MCF 10A (cell line): Measurements from ENCODE around the gene ICAM2. TPM values are rescaled to one million over a fixed set of nuclear protein-coding genes. Genes with fewer than 3 reads are reported as not detected.

Experiments used
- BruUV-seq: library from RNA; stranded (reverse); fragments of 400-500 nt; replicated peaks from 2 replicates; lab custom pipeline; 2021; lab: Mats Ljungman, UMichigan
- CTCF ChIA-PET: fragments of 300-600 bp; sonication (Branson Sonifier 250); formaldehyde crosslinking; extraction: SDS; loops from one replicate; lab custom pipeline; 2021; ENCODE audit warnings: antibody characterized with exemption, inconsistent platforms; lab: Yijun Ruan, JAX
- POLR2A ChIA-PET: fragments of 300-600, 350-650 bp; sonication (Branson Sonifier 250); formaldehyde crosslinking; extraction: SDS; loops from one replicate; lab custom pipeline; 2020; ENCODE audit warnings: antibody characterized with exemption, inconsistent platforms; lab: Yijun Ruan, JAX
- DNase-seq: peaks from one replicate; pipeline ENCODE4 v3.0.0-alpha.2; 2018; ENCODE audit not compliant: unreplicated experiment
- H3K27ac Mint-ChIP-seq: one replicate; pipeline ENCODE4 v1.8.0; 2022; ENCODE audit warnings: mild to moderate bottlenecking, low read depth, mixed read lengths; ENCODE audit not compliant: unreplicated experiment
- H3K27me3 Mint-ChIP-seq: one replicate; pipeline ENCODE4 v1.8.0; 2022; ENCODE audit warnings: mixed read lengths; ENCODE audit not compliant: insufficient read depth, unreplicated experiment
- H3K36me3 Mint-ChIP-seq: one replicate; pipeline ENCODE4 v1.8.0; 2022; ENCODE audit warnings: mild to moderate bottlenecking, moderate library complexity, mixed read lengths; ENCODE audit not compliant: insufficient read depth, unreplicated experiment
- H3K4me1 Mint-ChIP-seq: one replicate; pipeline ENCODE4 v1.8.0; 2022; ENCODE audit warnings: mixed read lengths; ENCODE audit not compliant: insufficient read depth, unreplicated experiment
- H3K4me3 Mint-ChIP-seq: one replicate; pipeline ENCODE4 v1.8.0; 2022; ENCODE audit warnings: mild to moderate bottlenecking, moderate library complexity, mixed read lengths; ENCODE audit not compliant: unreplicated experiment
- H3K9me3 Mint-ChIP-seq: one replicate; pipeline ENCODE4 v1.8.0; 2022; ENCODE audit warnings: mixed read lengths; ENCODE audit not compliant: unreplicated experiment
- CTCF ChIP-seq: fragments of 200-600 bp; IDR thresholded peaks from one replicate; pipeline ENCODE4 v1.8.0; 2022; ENCODE audit warnings: antibody characterized with exemption, mild to moderate bottlenecking; ENCODE audit not compliant: unreplicated experiment
- intact Hi-C: fragments of 100-400 bp; cut with micrococcal nuclease; formaldehyde crosslinking; loops from 2 replicates; pipeline ENCODE4 v1.14.1; 2022
- total RNA-seq: library from RNA; stranded (reverse); gene quantifications from 2 replicates; pipeline ENCODE4 v1.2.3, GENCODE V29; 2022

ICAM2 gene
- total RNA-seq, 1 experiment from 2014 or later = not detected

DNA sequence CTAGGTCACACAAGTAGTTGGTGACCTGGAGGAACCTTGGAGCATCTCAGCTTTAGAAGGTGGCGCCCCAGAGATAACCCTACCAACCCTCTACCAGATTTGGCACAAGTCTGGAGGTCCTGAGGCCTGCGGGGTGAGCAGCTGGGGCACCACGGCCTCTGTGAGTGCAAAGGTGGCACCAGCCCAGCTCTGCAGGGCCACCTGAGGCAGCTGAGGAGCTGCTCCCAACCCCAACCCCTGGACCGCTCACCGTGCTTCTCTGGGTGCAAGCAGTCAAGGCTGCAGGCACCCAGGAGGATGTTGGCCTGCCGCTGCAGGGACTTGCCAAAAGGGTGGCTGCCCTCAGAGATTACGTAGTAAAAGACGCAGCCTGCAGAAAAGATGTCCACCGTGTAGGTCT, 28.4 kb upstream of the ICAM2 start:
- Mint-ChIP-seq H3K4me1 (no peaks in the 10 kb centered on the region), H3K27me3 (no peaks in the 10 kb centered on the region), H3K36me3 (peaks cover 91% of the 10 kb centered on the region), H3K9me3 (no peaks in the 10 kb centered on the region), H3K27ac (no peak overlapping the region), H3K4me3 (no peak overlapping the region)
- DNase-seq = no peak
- no peak for TF ChIP-seq CTCF
- BruUV-seq = no TSS peak
- POLR2A ChIA-PET = interaction anchor here (0.8 kb wide), 1 partner anchor 31 kb away, joined by 3 read pairs; no protein-coding TSS in a partner anchor
- intact Hi-C loops = no loop called here
- CTCF ChIA-PET = interaction anchor here (0.6 to 5.2 kb wide), 4 partner anchors 11 to 84 kb away, joined by 3 to 27 read pairs (median 4); no protein-coding TSS in a partner anchor

GRCh38 chr17:64045176-64045575, 24.7 kb upstream of the ICAM2 start:
- BruUV-seq = no TSS peak
- no peak for TF ChIP-seq CTCF
- peaks cover 84% of the 10 kb centered on the region for H3K36me3 Mint-ChIP-seq
- H3K27me3 Mint-ChIP-seq = no peaks in the 10 kb centered on the region
- ChIA-PET CTCF (interaction anchor here (1.4 to 1.5 kb wide), 2 partner anchors 16 to 20 kb away, joined by 6 to 8 read pairs; no protein-coding TSS in a partner anchor), POLR2A (no interaction called here)
- H3K9me3 Mint-ChIP-seq = no peaks in the 10 kb centered on the region
- no peak overlapping the region for H3K27ac Mint-ChIP-seq
- intact Hi-C loops = no loop called here
- no peak for DNase-seq
- H3K4me1 Mint-ChIP-seq = no peaks in the 10 kb centered on the region
- no peak overlapping the region for H3K4me3 Mint-ChIP-seq

DNA sequence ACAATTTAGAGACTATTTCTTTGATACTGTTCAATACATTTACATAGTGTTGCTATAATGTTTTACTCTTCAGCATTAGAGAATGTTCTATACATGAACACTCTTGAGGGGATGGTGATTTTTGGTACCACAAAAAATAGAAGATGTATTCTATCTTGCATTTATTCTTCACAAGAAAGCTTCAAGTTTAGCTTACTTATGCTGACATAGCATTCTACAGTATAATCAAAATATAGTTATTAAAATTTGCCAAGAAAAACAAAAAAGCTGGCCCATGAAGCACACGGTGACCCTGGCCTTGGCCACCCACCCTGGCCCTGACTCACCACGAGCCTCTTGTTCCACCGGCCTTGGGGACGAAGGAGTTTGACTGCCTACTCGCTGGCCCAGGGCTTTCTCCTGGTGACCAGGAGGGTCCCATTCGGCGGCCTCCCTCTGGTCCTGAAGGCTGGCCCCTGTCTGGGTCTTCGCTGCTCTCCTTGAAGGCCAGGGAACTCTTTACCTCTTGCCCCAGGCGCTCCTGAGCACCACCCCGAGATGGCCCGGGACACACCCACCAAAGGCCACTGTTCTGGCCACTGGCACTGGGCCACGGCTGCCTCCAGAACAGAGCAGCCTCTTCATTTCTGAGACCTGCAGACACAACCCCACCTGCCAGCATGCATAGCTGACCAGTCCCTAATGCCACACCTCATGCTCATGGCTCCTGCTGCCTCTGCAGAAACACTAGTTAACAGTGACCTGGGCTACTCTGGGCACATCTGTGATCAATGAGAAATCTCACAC, 22.5 kb upstream of the ICAM2 start:
- H3K36me3 Mint-ChIP-seq = peaks cover 82% of the 10 kb centered on the region
- intact Hi-C loops = no loop called here

More for the DNA sequence above, 22.5 kb upstream of the ICAM2 start:
- ChIA-PET CTCF (interaction anchor here (0.6 to 2.5 kb wide), 10 partner anchors 14 to 162 kb away, joined by 3 to 15 read pairs (median 3); no protein-coding TSS in a partner anchor), POLR2A (interaction anchor here (1.0 kb wide), 1 partner anchor 72 kb away, joined by 3 read pairs; no protein-coding TSS in a partner anchor)
- BruUV-seq = no TSS peak
- H3K9me3 Mint-ChIP-seq = no peaks in the 10 kb centered on the region
- H3K27me3 Mint-ChIP-seq = no peaks in the 10 kb centered on the region
- H3K27ac Mint-ChIP-seq = no peak overlapping the region
- no peak overlapping the region for H3K4me3 Mint-ChIP-seq
- TF ChIP-seq CTCF = no peak
- DNase-seq = no peak
- H3K4me1 Mint-ChIP-seq = no peaks in the 10 kb centered on the region
